ENCODE data around the gene PCDHA1. TPM values are rescaled to one million over a fixed set of nuclear protein-coding genes. Genes with fewer than 3 reads are reported as not detected.
A peak's percentile ranks its signal among the peaks of the same experiment; 100 is the strongest.
"Not testable (repeated sequence)": the region's sequence is repeated elsewhere in the genome, so short reads cannot be mapped to it uniquely, and the experiment has no call there.

Gene PCDHA1
- total RNA-seq, 1 donor from 2014 or later, result not detected

DNA sequence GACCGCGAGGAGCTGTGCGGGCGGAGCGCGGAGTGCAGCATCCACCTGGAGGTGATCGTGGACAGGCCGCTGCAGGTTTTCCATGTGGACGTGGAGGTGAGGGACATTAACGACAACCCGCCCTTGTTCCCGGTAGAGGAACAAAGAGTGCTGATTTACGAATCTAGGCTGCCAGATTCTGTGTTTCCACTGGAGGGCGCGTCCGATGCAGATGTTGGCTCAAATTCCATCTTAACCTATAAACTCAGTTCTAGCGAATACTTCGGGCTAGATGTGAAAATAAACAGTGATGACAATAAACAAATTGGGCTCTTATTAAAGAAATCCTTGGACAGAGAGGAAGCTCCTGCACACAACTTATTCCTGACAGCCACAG, 42.4 kb downstream of the PCDHA1 start:
- Mint-ChIP-seq H3K27ac (no peak overlapping the region), H3K4me3 (no peak overlapping the region), H3K36me3 (ENCODE audit: low read depth) (peaks cover 3% of the 10 kb centered on the region), H3K4me1 (no peaks in the 10 kb centered on the region), H3K27me3 (no peaks in the 10 kb centered on the region), H3K9me3 (peaks cover 20% of the 10 kb centered on the region)
- intact Hi-C loops (cut with micrococcal nuclease), result no loop called here
- DNase-seq, result no peak

- H3K9me3 Mint-ChIP-seq, result peaks cover 23% of the 10 kb centered on the region
- intact Hi-C loops (cut with micrococcal nuclease); H3K36me3 Mint-ChIP-seq (ENCODE audit: low read depth); H3K27me3 Mint-ChIP-seq; H3K27ac Mint-ChIP-seq; H3K4me1 Mint-ChIP-seq; DNase-seq; H3K4me3 Mint-ChIP-seq: not testable (repeated sequence)
These were observed 43.9 kb downstream of the PCDHA1 start for GRCh38 chr5:140829511-140830501.

DNA sequence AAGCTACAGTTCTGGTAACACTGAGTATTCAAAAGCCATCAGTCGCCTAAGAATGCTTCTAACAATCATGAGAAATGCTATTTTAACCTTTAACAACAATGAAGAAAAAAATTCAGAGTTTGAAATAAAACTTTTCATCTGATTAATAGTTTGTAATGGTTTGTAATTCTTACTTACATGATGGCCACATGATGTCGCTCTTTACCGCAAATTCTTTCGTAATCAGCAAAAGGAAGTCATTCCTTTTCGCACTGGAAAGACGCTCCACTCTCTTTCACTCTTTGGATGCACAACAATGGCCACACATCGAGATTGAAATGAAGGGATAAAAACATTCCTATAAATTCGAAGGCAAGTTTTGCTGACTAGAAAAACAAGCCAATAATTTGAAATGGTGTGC, 48.1 kb downstream of the PCDHA1 start, which contains the start of gene PCDHA7:
PCDHA7 (plus strand) TSS at position 277 of the 400 bp plus-strand sequence; CDS start at position 392, 115 bp downstream.
- no peaks in the 10 kb centered on the region for H3K36me3 Mint-ChIP-seq (ENCODE audit: low read depth)
- H3K9me3 Mint-ChIP-seq, result peaks cover 12% of the 10 kb centered on the region
- no peak within 1 kb of the TSS for H3K4me3 Mint-ChIP-seq
- no peaks in the 10 kb centered on the region for H3K4me1 Mint-ChIP-seq
- H3K27me3 Mint-ChIP-seq, result no peaks in the 10 kb centered on the region
- intact Hi-C loops (cut with micrococcal nuclease), result no loop called here
- no peak for DNase-seq
- peak within 1 kb of the TSS; percentile 41 for H3K27ac Mint-ChIP-seq

GRCh38 chr5:140834439-140835008, 48.6 kb downstream of the PCDHA1 start:
- DNase-seq; intact Hi-C loops (cut with micrococcal nuclease); H3K36me3 Mint-ChIP-seq (ENCODE audit: low read depth); H3K4me3 Mint-ChIP-seq; H3K4me1 Mint-ChIP-seq; H3K27me3 Mint-ChIP-seq: not testable (repeated sequence)
- peak overlapping the region; percentile 41 for H3K27ac Mint-ChIP-seq
- peaks cover 13% of the 10 kb centered on the region for H3K9me3 Mint-ChIP-seq

DNA sequence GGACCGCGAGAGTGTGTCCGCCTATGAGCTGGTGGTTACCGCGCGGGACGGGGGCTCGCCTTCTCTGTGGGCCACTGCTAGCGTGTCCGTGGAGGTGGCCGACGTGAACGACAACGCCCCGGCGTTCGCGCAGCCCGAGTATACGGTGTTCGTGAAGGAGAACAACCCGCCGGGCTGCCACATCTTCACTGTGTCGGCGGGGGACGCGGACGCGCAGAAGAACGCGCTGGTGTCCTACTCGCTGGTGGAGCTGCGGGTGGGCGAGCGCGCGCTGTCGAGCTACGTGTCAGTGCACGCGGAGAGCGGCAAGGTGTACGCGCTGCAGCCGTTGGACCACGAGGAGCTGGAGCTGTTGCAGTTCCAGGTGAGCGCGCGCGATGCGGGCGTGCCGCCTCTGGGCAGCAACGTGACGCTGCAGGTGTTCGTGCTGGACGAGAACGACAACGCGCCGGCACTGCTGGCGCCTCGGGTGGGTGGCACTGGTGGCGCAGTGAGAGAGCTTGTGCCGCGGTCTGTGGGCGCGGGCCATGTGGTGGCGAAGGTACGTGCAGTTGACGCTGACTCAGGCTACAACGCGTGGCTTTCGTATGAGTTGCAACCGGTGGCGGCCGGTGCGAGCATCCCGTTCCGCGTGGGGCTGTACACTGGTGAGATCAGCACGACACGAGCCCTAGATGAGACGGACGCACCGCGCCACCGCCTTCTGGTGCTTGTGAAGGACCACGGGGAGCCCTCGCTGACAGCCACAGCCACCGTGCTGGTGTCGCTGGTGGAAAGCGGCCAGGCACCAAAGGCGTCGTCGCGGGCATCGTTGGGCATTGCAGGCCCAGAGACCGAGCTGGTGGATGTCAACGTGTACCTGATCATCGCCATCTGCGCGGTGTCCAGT, 49.9 kb downstream of the PCDHA1 start:
- intact Hi-C loops (cut with micrococcal nuclease), result no loop called here
- no peaks in the 10 kb centered on the region for H3K27me3 Mint-ChIP-seq
- H3K27ac Mint-ChIP-seq, result no peak overlapping the region

GRCh38 chr5:140840978-140841962, 55.3 kb downstream of the PCDHA1 start, which contains the start of gene PCDHA8:
TSS of gene PCDHA8 (plus strand) at chr5:140841187. CDS start at chr5:140841322, 135 bp downstream.
- peak; percentile 61 for DNase-seq
- Mint-ChIP-seq H3K4me1 (no peaks in the 10 kb centered on the region), H3K27ac (no peak within 1 kb of the TSS), H3K27me3 (no peaks in the 10 kb centered on the region), H3K36me3 (ENCODE audit: low read depth) (no peaks in the 10 kb centered on the region), H3K4me3 (no peak within 1 kb of the TSS), H3K9me3 (peaks cover 16% of the 10 kb centered on the region)
- intact Hi-C loops (cut with micrococcal nuclease), result no loop called here

More for the DNA sequence above, 49.9 kb downstream of the PCDHA1 start:
- Mint-ChIP-seq H3K9me3 (peaks cover 21% of the 10 kb centered on the region), H3K4me3 (no peak overlapping the region), H3K4me1 (no peaks in the 10 kb centered on the region), H3K36me3 (ENCODE audit: low read depth) (no peaks in the 10 kb centered on the region)
- DNase-seq, result no peak

GRCh38 chr5:140842798-140843733, 57.1 kb downstream of the PCDHA1 start:
- intact Hi-C loops (cut with micrococcal nuclease), result no loop called here
- Mint-ChIP-seq H3K36me3 (ENCODE audit: low read depth) (no peaks in the 10 kb centered on the region), H3K27ac (no peak overlapping the region), H3K4me3 (no peak overlapping the region), H3K27me3 (no peaks in the 10 kb centered on the region), H3K9me3 (peaks cover 27% of the 10 kb centered on the region), H3K4me1 (no peaks in the 10 kb centered on the region)
- DNase-seq, result no peak

DNA sequence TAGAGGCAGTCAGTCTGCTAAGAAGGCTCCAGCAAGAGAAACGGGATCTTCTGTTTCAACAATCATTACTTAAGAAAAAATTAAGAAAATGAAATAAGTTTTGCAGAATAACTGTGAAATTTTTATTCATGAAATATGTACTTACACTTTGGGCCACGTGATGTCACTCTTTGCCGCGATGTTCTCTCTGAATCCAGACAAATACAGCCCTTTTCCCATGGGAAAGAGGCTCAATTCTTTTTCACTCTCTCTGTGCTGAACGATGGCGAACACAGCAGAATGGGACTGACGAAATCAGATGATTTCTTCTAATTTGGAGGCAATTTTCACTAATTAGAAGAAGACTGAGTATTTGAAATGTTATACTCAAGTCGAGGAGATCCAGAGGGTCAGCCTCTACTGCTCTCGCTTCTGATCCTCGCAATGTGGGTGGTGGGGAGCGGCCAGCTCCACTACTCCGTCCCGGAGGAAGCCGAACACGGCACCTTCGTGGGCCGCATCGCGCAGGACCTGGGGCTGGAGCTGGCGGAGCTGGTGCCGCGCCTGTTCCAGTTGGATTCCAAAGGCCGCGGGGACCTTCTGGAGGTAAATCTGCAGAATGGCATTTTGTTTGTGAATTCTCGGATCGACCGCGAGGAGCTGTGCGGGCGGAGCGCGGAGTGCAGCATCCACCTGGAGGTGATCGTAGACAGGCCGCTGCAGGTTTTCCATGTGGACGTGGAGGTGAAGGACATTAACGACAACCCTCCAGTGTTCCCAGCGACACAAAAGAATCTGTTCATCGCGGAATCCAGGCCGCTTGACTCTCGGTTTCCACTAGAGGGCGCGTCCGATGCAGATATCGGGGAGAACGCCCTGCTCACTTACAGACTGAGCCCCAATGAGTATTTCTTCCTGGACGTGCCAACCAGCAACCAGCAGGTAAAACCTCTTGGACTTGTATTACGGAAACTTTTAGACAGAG, 62.5 kb downstream of the PCDHA1 start, which contains the start of gene PCDHA9:
PCDHA9 (plus strand) TSS at position 244 of the 964 bp plus-strand sequence; CDS start at position 358, 114 bp downstream.
- H3K4me3 Mint-ChIP-seq; H3K36me3 Mint-ChIP-seq (ENCODE audit: low read depth); intact Hi-C loops (cut with micrococcal nuclease); H3K27me3 Mint-ChIP-seq; H3K27ac Mint-ChIP-seq; H3K4me1 Mint-ChIP-seq; DNase-seq: not testable (repeated sequence)
- peaks cover 15% of the 10 kb centered on the region for H3K9me3 Mint-ChIP-seq

DNA sequence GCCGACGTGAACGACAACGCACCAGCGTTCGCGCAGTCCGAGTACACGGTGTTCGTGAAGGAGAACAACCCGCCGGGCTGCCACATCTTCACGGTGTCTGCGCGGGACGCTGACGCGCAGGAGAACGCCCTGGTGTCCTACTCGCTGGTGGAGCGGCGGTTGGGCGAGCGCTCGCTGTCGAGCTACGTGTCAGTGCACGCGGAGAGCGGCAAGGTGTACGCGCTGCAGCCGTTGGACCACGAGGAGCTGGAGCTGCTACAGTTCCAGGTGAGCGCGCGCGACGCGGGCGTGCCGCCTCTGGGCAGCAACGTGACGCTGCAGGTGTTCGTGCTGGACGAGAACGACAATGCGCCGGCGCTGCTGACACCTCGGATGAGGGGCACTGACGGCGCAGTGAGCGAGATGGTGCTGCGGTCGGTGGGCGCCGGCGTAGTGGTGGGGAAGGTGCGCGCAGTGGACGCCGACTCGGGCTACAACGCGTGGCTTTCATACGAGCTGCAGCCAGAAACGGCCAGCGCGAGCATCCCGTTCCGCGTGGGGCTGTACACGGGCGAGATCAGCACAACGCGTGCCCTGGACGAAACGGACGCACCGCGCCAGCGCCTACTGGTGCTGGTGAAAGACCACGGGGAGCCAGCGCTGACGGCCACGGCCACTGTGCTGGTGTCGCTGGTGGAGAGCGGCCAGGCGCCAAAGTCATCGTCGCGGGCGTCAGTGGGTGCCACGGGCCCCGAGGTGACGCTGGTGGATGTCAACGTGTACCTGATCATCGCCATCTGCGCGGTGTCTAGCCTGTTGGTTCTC, 64.1 kb downstream of the PCDHA1 start:
- H3K27ac Mint-ChIP-seq; intact Hi-C loops (cut with micrococcal nuclease); H3K27me3 Mint-ChIP-seq: not testable (repeated sequence)

GRCh38 chr5:140855772-140856674, 70.1 kb downstream of the PCDHA1 start, which contains the start of gene PCDHA10:
TSS of gene PCDHA10 (plus strand) at chr5:140855897. CDS start at chr5:140856049, 152 bp downstream.
- no peak within 1 kb of the TSS for H3K4me3 Mint-ChIP-seq

More for the DNA sequence above, 64.1 kb downstream of the PCDHA1 start:
- not testable (repeated sequence) for H3K36me3 Mint-ChIP-seq (ENCODE audit: low read depth); H3K4me1 Mint-ChIP-seq; DNase-seq; H3K4me3 Mint-ChIP-seq
- peaks cover 18% of the 10 kb centered on the region for H3K9me3 Mint-ChIP-seq

More at GRCh38 chr5:140855772-140856674, 70.1 kb downstream of the PCDHA1 start, which contains the start of gene PCDHA10:
- H3K9me3 Mint-ChIP-seq, result peaks cover 23% of the 10 kb centered on the region
- H3K36me3 Mint-ChIP-seq (ENCODE audit: low read depth), result no peaks in the 10 kb centered on the region
- intact Hi-C loops (cut with micrococcal nuclease), result no loop called here
- DNase-seq, result peak; percentile 50
- no peaks in the 10 kb centered on the region for H3K4me1 Mint-ChIP-seq
- no peaks in the 10 kb centered on the region for H3K27me3 Mint-ChIP-seq
- no peak within 1 kb of the TSS for H3K27ac Mint-ChIP-seq

All from activated CD4-positive, alpha-beta T cell treated with anti-CD3 and anti-CD28 coated beads, Interleukin-2, amount 10 ng/mL, durations not matched to agents 24 days and 14 days (primary cell).